Measurements from ENCODE around the gene GPC5.

Gene GPC5

DNA sequence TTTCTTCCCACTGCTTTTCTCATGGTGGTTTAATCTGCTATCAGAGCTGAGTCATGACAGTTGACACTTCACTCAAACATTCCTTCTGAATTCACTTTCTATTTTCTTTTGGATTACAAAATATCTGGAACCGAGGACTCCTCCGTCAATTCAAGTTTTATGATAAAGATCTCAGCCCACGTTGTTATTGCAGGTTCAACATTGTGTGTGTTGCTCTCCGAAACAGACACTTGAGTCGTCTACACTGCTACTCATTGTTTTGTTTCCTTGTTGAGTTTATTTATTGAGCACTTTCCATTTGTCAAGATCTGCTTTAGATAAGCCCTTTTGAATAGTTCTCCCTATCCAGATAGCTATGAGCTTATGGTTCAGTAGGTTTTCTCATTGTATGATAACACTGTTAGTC lies 1192.1 kb downstream of the GPC5 start:
- no peak for DNase-seq

GRCh38 chr13:92591117-92591516 lies 1192.7 kb downstream of the GPC5 start:
- DNase-seq = no peak

DNA sequence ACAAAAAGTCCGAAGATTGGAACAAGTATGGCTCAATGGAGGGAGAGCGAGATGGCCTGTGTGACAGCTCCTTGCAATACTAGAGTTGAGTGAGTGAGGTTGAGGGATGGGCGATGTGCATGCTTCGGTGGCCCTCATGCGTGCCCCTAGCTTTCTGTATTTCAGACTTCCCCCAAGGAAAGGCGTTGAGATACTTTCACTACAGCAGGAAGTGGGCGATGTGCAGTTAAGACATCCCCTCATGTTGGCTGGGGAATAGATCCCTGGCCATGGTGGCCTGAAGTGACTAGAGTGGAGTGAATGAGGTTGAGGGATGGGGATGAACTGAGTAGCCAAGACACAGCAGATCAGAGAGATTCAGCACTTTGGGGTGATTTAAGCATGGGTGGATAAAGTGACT lies 1194.3 kb downstream of the GPC5 start:
- DNase-seq = no peak

GRCh38 chr13:92602560-92602959 lies 1204.1 kb downstream of the GPC5 start:
- no peak for DNase-seq

- no peak for DNase-seq
Measured at GRCh38 chr13:92609376-92609775, 1211.0 kb downstream of the GPC5 start.

DNA sequence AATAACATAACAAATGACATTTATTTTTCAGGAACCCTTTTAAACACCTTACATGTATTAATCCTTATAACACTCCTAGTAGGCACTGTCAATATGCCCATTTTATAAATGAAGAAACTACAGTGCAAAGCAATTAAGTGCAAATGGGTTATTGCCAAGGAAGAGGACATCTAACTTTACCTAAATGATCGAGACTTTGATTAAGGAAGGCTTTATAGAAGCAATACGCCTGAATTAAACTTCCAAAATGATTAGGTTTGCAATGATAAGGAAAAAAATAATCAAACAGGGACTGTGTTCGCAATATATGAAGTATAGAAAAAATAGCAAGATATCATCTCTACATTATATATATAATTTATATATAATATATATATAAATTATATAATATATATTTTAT lies 1214.5 kb downstream of the GPC5 start:
- DNase-seq = no peak

- no peak for DNase-seq
Measured at GRCh38 chr13:92613921-92614320, 1215.5 kb downstream of the GPC5 start.

GRCh38 chr13:92621985-92622384 lies 1223.6 kb downstream of the GPC5 start:
- no peak for DNase-seq

DNA sequence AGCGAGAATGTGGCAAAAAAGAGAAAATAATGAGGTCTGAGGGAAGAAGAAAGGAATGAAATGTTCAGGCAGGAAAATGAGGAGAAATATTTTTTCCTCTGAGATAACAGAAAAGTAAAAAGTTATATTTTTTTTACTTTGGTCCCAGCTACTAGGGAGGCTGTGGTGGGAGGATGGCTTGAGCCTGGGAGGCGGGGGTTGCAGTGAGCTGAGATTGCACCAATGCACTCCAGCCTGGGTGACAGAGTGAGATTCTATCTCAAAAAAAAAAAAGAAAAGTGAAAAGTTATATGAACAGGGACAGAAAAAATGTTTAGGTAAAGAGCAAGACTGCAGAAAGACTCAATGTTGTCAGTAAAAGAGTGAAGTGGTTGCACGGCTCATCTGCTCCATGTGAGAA lies 1224.5 kb downstream of the GPC5 start:
- no peak for DNase-seq

DNA sequence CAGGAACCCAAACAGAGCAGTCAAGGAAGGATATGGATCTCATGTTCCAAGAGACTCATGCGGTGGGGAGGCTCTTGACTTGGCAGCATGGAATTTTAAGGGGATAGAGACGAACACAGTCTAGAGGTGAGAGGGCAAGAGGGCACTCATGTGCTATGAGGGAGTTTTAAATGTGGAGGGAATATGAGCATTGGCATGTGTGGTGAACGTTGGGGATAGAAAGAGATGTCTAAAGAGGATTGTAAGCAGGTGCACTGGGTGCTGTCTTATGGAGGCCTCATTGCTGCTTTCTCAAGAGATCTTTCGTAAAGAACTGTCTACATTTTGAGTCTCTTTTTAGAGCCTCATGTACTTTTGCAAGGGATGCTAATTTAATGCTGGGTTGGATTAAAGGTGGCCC lies 1227.9 kb downstream of the GPC5 start:
- DNase-seq = no peak

GRCh38 chr13:92640936-92641335 lies 1242.5 kb downstream of the GPC5 start:
- DNase-seq = no peak

DNA sequence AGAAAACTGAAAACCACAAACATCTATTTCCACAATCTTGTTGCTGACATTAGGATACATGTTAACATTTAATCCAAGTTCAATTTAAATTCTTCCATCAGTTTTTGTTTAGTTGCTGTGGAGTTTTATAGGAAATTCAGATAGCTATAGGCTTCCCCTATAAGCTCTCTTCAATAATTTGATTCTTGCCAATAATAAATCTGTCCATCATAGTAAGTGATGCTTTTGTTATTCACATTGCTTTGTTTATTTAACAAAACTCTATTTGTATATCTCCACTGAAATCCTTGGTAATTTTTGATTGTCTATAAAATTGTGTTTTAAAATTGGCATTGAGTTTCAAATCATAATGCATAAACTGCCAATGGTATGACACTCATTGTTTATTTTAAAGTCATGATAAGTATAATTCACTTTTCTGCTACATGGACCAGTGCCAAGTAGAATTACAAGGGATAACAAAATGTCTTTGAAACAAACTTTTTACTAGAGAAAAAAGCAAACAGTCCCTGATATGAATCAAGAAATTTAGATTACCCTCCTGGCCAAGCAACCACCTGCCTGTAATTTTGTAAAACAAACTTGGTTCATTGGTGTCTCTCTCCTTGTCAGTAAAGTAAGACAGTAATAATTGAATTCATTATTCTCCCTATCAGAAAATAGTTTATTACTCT lies 1250.9 kb downstream of the GPC5 start:
- no peak for DNase-seq

GRCh38 chr13:92656103-92656502 lies 1257.7 kb downstream of the GPC5 start:
- no peak for DNase-seq

DNA sequence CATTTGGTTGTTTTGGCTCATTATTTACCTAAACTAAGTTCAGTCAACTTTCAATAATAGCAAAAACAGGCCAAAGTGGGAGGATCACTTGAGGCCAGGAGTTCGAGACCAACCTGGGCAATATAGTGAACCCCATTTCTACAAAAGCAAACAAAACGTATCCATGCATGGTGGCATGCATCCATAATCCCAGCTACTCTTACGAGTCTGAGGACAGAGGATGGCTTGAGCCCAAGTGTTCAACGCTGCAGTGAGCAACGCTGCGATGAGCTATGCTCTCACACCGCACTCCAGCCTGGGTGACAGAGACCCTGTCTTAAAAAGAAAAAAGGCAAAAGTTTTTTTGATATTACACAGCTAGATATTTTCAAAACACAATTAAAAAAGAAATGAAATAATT lies 1258.2 kb downstream of the GPC5 start:
- no peak for DNase-seq

GRCh38 chr13:92657565-92657964 lies 1259.1 kb downstream of the GPC5 start:
- DNase-seq = no peak

DNA sequence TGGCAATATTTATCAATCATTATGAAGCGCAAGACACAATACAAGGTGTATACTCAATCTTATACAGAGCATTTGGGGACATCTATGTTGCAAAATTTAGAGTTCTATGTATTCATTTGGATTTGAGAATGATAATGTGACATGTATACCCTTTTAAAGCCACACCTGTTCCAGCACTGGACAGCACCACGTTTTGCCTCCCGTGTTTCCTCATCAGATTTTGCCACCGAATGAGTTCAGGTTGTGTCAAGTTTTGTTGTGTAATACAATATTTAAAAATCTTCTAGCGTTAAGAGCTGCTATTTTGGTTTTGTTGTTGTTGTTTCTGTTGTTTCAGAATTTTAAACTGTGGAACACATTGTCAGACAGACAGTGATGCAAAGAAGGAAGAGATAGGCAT lies 1259.9 kb downstream of the GPC5 start:
- DNase-seq = no peak

- no peak for DNase-seq
Measured at GRCh38 chr13:92661406-92661805, 1263.0 kb downstream of the GPC5 start.

- no peak for DNase-seq
Measured at GRCh38 chr13:92668157-92668556, 1269.7 kb downstream of the GPC5 start.

GRCh38 chr13:92670096-92670495 lies 1271.7 kb downstream of the GPC5 start:
- no peak for DNase-seq

DNA sequence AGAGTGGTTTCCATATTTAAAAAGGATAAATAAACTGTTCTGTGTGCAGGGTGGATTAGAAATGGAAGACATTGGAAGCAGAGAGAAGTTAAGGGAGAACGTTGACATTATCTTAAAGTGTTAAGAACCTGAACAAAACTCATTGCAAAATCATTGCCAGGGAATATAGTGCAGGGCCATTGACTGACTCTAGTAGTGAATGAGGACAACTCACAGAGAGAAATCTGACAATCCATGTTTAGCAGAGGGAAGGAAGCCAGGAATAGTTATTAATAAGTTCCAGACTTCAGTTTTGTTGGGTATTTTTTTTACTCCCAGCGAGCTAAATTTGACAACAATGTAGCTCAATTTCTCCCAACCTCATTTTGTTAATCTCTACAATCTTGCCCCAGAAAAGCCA lies 1273.4 kb downstream of the GPC5 start:
- no peak for DNase-seq

DNA sequence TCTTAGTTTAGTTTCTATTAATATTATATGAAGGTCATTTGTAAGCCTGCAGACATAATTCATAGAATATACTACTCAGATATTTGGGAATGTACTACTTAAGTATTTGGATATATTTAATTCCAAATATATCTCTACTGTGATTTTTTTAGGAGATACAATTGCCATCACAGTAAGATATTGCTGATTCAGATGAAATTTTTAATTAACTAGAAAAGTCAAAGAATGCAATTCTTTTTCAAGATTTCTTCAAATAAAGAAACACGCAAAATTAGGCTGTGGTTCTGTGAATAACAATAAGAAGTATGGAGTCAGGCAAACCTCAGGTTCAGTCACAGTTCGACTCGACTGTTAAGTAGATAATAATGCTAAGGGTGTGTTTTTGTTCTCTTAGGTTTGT lies 1277.8 kb downstream of the GPC5 start:
- no peak for DNase-seq

DNA sequence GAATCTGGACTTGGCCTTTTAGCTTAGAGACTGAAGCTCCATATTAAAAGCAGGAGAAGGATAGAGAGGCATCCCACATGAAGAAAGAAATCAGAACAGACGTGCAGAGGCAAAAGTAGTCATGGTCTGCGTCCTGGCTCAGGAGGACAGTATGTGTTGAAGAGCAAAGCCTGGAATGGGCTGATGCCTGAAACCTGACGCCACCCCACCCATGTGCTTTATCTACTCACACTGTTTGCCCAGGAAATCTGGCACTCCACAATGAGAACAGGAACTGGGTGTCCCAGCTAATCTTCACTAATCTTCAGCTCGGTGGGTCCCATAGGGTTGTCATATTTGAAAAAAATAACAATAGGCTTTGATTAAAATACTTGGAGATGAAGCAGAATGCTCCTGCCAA lies 1279.2 kb downstream of the GPC5 start:
- no peak for DNase-seq

GRCh38 chr13:92679602-92680001 lies 1281.2 kb downstream of the GPC5 start:
- no peak for DNase-seq

GRCh38 chr13:92681239-92681638 lies 1282.8 kb downstream of the GPC5 start:
- DNase-seq = no peak

DNA sequence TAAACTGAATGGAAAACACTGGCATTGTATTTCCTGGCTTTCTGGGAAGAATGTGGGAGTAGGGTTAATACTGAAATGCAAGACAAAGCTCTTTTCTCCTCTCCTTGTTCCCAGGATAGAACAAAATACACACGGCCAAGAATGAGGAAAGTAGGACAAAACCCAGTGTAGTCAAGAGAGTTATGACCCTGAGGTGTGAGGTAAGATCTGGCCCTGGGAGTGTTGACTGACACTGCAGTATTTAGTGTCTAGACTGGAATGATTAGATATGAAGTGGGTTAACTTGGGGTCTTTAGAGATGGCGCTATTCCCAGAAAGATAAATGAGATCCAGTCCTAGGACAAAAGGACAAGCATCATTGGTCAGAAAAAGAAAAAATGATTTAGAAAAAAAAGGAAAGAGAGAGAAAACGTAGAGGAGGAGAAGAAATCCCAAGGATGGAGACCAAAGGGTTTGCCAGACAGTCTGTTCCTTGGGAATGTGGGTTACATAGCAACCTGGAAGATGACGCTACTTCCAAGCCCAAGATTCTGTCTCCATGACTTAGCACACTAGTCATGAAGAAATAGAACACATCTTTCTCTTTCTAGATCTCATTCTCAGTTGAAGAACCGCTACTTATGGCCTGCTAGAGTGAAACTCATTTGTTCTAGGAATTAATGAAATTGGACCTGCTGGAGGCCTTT lies 1284.6 kb downstream of the GPC5 start:
- DNase-seq = no peak

Measured in CD4-positive, alpha-beta T cell treated with Interleukin-6 for 4 hours (primary cell).